ENCODE results near the gene HSP90AB1. TPM values are rescaled to one million over a fixed set of nuclear protein-coding genes. Genes with fewer than 3 reads are reported as not detected.

HSP90AB1 gene
- total and polyA plus RNA-seq, 7 donors: 182 to 569 (median 484) TPM

DNA sequence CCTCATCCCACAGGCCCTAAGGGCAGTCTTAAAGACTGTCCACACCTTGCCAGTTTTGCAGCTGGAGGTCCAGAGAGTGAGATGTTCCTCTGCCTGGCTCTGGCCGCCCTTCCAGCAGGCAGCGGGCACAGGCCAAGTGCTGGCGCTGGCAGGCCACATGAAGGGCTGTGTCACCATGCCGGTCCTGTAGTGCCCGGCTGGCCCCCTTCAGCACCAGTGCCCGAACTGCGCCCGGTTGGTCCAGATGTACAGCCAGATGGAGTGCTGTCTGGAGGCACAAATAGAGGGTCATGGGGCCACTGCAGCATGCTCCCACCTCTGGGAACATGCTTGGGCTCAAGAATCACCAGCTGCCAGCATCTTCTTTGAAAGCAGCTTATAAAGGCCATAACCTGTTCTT lies 14.7 kb downstream of the HSP90AB1 start:
- H3K4me3 ChIP-seq: no peak overlapping the region
- 95% methylated on average over 8 of the region's 8 CpGs for WGBS, 2 donors
- H3K9me3 ChIP-seq: no peaks in the 10 kb centered on the region
- no peaks in the 10 kb centered on the region for H3K27me3 ChIP-seq
- intact Hi-C loops (cut with DNase I): no loop called here
- H3K36me3 ChIP-seq: peaks cover 0 to 13% (median 5%) of the 10 kb centered on the region in 4 donors
- TF ChIP-seq EP300 (IDR thresholded peaks at IDR 0.05) (no peak), POLR2A (IDR thresholded peaks at IDR 0.05) (no peak), POLR2AphosphoS5 (IDR thresholded peaks at IDR 0.05) (no peak)
- TF ChIP-seq, protein P1, sequence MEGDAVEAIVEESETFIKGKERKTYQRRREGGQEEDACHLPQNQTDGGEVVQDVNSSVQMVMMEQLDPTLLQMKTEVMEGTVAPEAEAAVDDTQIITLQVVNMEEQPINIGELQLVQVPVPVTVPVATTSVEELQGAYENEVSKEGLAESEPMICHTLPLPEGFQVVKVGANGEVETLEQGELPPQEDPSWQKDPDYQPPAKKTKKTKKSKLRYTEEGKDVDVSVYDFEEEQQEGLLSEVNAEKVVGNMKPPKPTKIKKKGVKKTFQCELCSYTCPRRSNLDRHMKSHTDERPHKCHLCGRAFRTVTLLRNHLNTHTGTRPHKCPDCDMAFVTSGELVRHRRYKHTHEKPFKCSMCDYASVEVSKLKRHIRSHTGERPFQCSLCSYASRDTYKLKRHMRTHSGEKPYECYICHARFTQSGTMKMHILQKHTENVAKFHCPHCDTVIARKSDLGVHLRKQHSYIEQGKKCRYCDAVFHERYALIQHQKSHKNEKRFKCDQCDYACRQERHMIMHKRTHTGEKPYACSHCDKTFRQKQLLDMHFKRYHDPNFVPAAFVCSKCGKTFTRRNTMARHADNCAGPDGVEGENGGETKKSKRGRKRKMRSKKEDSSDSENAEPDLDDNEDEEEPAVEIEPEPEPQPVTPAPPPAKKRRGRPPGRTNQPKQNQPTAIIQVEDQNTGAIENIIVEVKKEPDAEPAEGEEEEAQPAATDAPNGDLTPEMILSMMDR (IDR thresholded peaks at IDR 0.05): no peak
- H3K4me1 ChIP-seq: peaks cover 0 to 38% (median 37%) of the 10 kb centered on the region in 4 donors
- H3K27ac ChIP-seq: no peak overlapping the region
- no peak for DNase-seq

DNA sequence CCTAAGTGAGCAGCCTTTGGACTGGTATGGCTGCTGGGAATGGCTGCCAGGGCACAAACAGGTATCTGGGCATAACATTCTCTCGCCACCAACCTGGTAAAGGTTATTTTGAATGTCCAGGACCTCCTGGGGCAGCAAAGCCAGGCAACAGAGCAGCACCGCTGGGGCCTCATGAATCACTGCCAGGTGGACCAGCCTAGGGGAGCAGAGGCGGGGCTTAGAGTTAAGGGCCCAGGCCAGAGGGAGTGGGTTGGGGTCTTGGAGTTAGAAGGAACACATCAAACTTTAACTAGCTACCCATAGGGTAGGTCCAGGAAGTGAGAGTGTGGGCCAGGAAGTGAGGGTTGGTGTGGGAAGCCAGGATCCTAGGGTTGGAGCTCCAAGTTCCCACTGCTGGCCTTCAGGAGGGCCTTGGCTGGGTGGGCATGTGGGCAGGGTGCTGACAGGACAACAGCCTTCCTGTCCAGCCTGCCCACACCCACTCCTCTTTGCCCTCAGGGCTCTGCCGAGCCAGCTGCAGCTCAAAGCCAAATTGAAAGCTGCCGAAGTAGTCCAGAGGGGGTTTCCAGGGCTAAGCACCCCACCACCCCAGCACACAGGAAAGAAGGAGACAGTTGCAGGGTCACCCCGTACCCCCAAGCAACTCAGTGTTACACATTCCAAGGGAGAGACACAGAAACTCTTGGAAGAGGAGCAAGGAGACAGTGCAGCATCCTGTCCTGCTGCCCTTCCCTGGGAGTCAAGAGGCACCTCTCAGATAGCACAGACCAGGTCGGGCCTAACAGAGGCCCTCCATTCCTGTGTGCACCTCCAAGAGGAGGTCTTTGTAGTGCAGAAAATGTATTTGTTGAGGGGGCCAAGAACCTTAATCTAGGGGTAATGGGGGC lies 15.8 kb downstream of the HSP90AB1 start:
- no peaks in the 10 kb centered on the region for H3K27me3 ChIP-seq
- WGBS, 2 donors: 57 to 72% methylated on average over 7 of the region's 7 CpGs
- intact Hi-C loops (cut with DNase I): no loop called here
- H3K27ac ChIP-seq: no peak overlapping the region
- peaks cover 0 to 33% (median 32%) of the 10 kb centered on the region in 4 donors for H3K4me1 ChIP-seq
- no peak for DNase-seq
- peak overlapping the region in 2 of 4 donors; percentile 73 to 74 for H3K4me3 ChIP-seq
- TF ChIP-seq POLR2A (IDR thresholded peaks at IDR 0.05): no peak
- TF ChIP-seq EP300 (IDR thresholded peaks at IDR 0.05): no peak
- TF ChIP-seq, protein P1 (IDR thresholded peaks at IDR 0.05): no peak
- no peak for TF ChIP-seq POLR2AphosphoS5 (IDR thresholded peaks at IDR 0.05)
- H3K9me3 ChIP-seq: no peaks in the 10 kb centered on the region
- H3K36me3 ChIP-seq: peaks cover 0 to 13% (median 5%) of the 10 kb centered on the region in 4 donors

GRCh38 chr6:44263354-44264100 lies 16.6 kb downstream of the HSP90AB1 start:
- Histone ChIP-seq H3K27me3 (peaks cover 0 to 7% (median 4%) of the 10 kb centered on the region in 3 donors), H3K36me3 (peaks cover 0 to 10% (median 5%) of the 10 kb centered on the region in 4 donors), H3K4me1 (peaks cover 0 to 28% (median 27%) of the 10 kb centered on the region in 4 donors), H3K27ac (peak overlapping the region in 1 of 4 donors; percentile 24), H3K4me3 (peak overlapping the region in 2 of 4 donors; percentile 73 to 74), H3K9me3 (no peaks in the 10 kb centered on the region)
- intact Hi-C loops (cut with DNase I): no loop called here
- TF ChIP-seq POLR2AphosphoS5 (IDR thresholded peaks at IDR 0.05) (no peak), EP300 (IDR thresholded peaks at IDR 0.05) (no peak), POLR2A (IDR thresholded peaks at IDR 0.05) (no peak)
- DNase-seq: no peak
- 17 to 30% methylated on average over 9 of the region's 9 CpGs for WGBS, 2 donors

GRCh38 chr6:44264154-44265006 lies 17.5 kb downstream of the HSP90AB1 start:
- peaks cover 0 to 9% (median 3%) of the 10 kb centered on the region in 4 donors for H3K36me3 ChIP-seq
- peaks cover 0 to 16% (median 11%) of the 10 kb centered on the region in 3 donors for H3K27me3 ChIP-seq
- peaks cover 0 to 28% (median 27%) of the 10 kb centered on the region in 4 donors for H3K4me1 ChIP-seq
- intact Hi-C loops (cut with DNase I): no loop called here
- no peak for TF ChIP-seq POLR2AphosphoS5 (IDR thresholded peaks at IDR 0.05)
- H3K4me3 ChIP-seq: peak overlapping the region; percentile 67 to 74 (median 71)
- H3K9me3 ChIP-seq: no peaks in the 10 kb centered on the region
- DNase-seq: no peak
- peak overlapping the region; percentile 75 to 88 (median 87) for H3K27ac ChIP-seq
- 1% methylated on average over 13 of the region's 13 CpGs for WGBS, 2 donors

DNA sequence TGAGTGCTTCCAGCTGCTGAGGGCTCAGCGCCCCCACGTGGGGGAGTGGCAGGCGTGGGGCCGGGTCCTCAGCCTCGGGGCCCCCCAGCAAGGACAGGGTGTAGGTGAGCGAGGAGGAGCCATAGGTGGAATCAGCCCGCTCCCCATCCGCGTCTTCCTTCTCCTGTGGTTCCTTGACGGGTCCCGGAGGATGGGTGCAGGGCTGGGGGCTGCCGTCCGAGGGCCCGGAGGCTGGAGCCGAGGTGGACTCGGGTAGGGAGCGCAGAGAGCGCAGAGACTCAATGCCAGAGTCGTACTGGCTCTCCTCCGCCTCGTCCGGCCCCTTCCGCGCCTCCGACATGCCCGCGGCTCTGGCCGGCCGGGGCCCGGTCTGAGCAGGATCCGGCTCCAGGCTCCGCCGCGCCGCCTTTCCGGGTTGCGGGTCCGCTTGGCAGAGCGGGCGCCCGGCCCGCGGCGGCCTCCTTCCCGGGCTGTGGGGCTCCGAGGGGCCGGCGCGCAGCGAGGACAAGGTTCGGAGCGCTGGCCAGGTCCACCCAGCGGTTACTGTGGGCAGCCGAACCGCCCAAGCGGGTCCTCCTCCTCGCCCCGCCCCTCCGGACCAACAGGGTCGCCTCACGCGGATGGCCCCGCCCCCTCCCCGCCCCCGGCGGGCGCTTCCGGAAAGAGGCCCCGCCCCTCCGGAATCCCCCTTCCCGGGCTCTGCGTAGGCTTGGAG lies 18.3 kb downstream of the HSP90AB1 start, which contains the start of gene NFKBIE:
TSS of gene NFKBIE (minus strand) at position 545 of the 715 bp plus-strand sequence. CDS start at position 340, 205 bp downstream.
- TF ChIP-seq POLR2A (IDR thresholded peaks at IDR 0.05) (peak in 1 of 2 donors; percentile 14), POLR2AphosphoS5 (IDR thresholded peaks at IDR 0.05) (peak; percentile 50 to 91 (median 82)), EP300 (IDR thresholded peaks at IDR 0.05) (no peak)
- TF ChIP-seq, protein P1 (IDR thresholded peaks at IDR 0.05): no peak
- intact Hi-C loops (cut with DNase I): no loop called here
- 1% methylated on average over 72 of the region's 72 CpGs for WGBS, 2 donors

More for the DNA sequence above, 18.3 kb downstream of the HSP90AB1 start, which contains the start of gene NFKBIE:
- DNase-seq: peak; percentile 97
- H3K4me1 ChIP-seq: peaks cover 0 to 30% (median 29%) of the 10 kb centered on the region in 4 donors
- H3K36me3 ChIP-seq: peaks cover 0 to 2% (median 1%) of the 10 kb centered on the region in 4 donors
- peak within 1 kb of the TSS; percentile 67 to 74 (median 71) for H3K4me3 ChIP-seq
- peak within 1 kb of the TSS; percentile 75 to 88 (median 87) for H3K27ac ChIP-seq
- peaks cover under 1 to 24% (median 17%) of the 10 kb centered on the region in 3 donors for H3K27me3 ChIP-seq
- H3K9me3 ChIP-seq: no peaks in the 10 kb centered on the region
